Transverse colon (tissue), 4 donors: ENCODE measurements around the gene PDE2A. TPM values are rescaled to one million over a fixed set of nuclear protein-coding genes. Genes with fewer than 3 reads are reported as not detected.

ENCODE experiments used
- DNase-seq: peaks from one replicate; pipeline ENCODE4 v3.0.0-alpha.2; 2019
- H3K27ac ChIP-seq, 4 donors: fragments of 200-600 bp; sonication (generic); 2 replicates each; pipeline ENCODE4 v1.5.1; 2016 to 2018; ENCODE audit warnings: inconsistent platforms in 4 of 4
- H3K27me3 ChIP-seq: fragments of 200-600 bp; sonication (generic); 2 replicates; pipeline ENCODE4 v1.5.1; 2017; ENCODE audit warnings: inconsistent platforms
- H3K36me3 ChIP-seq, 4 donors: fragments of 200-600 bp; sonication (generic); 2 replicates each; pipeline ENCODE4 v1.5.1; 2017 to 2019; ENCODE audit warnings: inconsistent platforms in 4 of 4
- H3K4me1 ChIP-seq, 4 donors: fragments of 200-600 bp; sonication (generic); 2 replicates each; pipeline ENCODE4 v1.5.1; 2017 to 2020; ENCODE audit warnings: inconsistent platforms in 4 of 4
- H3K4me3 ChIP-seq, 4 donors: fragments of 200-600 bp; sonication (generic); 1 replicate in 1 of 4; 2 replicates in 3 of 4; pipeline versions ENCODE4 v1.5.1 to v1.6.1; 2017 to 2019; ENCODE audit warnings: inconsistent platforms in 4 of 4
- H3K9me3 ChIP-seq, 2 donors: fragments of 200-600 bp; sonication (generic); 2 replicates each; pipeline ENCODE4 v1.5.1; 2017 to 2019; ENCODE audit warnings: inconsistent platforms in 2 of 2
- CTCF ChIP-seq, 5 experiments: fragments of 200-600 bp in 3 of 5; fragments of 450-650 bp in 2 of 5; sonication (generic) in 3 of 5; IDR thresholded peaks; 1 replicate in 2 of 5; 2 replicates in 3 of 5; pipeline ENCODE4 v1.5.1; 2016 to 2017; ENCODE audit warnings: antibody characterized with exemption in 5 of 5, inconsistent platforms in 3 of 5, mild to moderate bottlenecking in 2 of 5, moderate library complexity in 1 of 5
- EP300 ChIP-seq: sonication (generic); formaldehyde crosslinking; IDR thresholded peaks from one replicate; pipeline ENCODE4 v1.6.1; 2017; ENCODE audit warnings: antibody characterized with exemption, low read depth
- POLR2A ChIP-seq: fragments of 450-650 bp; IDR thresholded peaks from one replicate; pipeline ENCODE4 v1.6.1; 2016; ENCODE audit warnings: antibody characterized with exemption, mild to moderate bottlenecking, moderate library complexity
- POLR2AphosphoS5 ChIP-seq, 3 donors: sonication (generic); formaldehyde crosslinking; IDR thresholded peaks; one replicate each; pipeline ENCODE4 v1.6.1; 2016; ENCODE audit warnings: antibody characterized with exemption in 3 of 3
- WGBS, 2 donors: methylation state at CpG; one replicate each; pipeline ENCODE4 v1.1.5; 2018; ENCODE audit warnings: low coverage in 1 of 2; 5-methylcytosine and 5-hydroxymethylcytosine counted together
- in situ Hi-C, 4 donors: fragments of 200-750 bp; cut with MboI; loops; one replicate each; pipeline versions ENCODE4 v1.15.0 to v1.15.1; 2017; ENCODE audit warnings: low sequenced_read_pairs in 3 of 4, low pct_ligation_motif_present in 1 of 4, low pct_unique_long_range_greater_than_20kb in 1 of 4
- intact Hi-C: fragments of 100-400 bp; cut with DNase I; formaldehyde crosslinking; loops from one replicate; pipeline ENCODE4 v1.15.1; 2023; ENCODE audit warnings: low total_unique reads
- total RNA-seq, 4 donors: library from RNA; depleted of rRNA; stranded (reverse); fragments of >200 nt; gene quantifications; one replicate each; pipeline ENCODE4 v1.1.0, GENCODE V29; 2016

PDE2A gene
- total RNA-seq, 4 donors from 2014 or later: 6.6 to 41.9 (median 17.1) TPM

GRCh38 chr11:72581067-72581466 is 93.2 kb downstream of the PDE2A start:
- DNase-seq: no peak
- no peaks in the 10 kb centered on the region for H3K36me3 ChIP-seq
- in situ Hi-C loops: loop anchor here in 2 of 4 donors (10.0 kb wide), 1 partner anchor 64 kb away; no protein-coding TSS in a partner anchor
- WGBS, 2 donors: 63% methylated on average over 5 of the region's 5 CpGs; no CpG with 5 or more reads in 1 of the 2 donors
- H3K4me1 ChIP-seq: peaks cover 0 to 14% (median 3%) of the 10 kb centered on the region in 4 donors
- H3K27ac ChIP-seq: no peak overlapping the region
- no peaks in the 10 kb centered on the region for H3K9me3 ChIP-seq
- intact Hi-C loops: no loop called here
- TF ChIP-seq EP300 (no peak), POLR2AphosphoS5 (IDR thresholded peaks at IDR 0.05) (no peak), POLR2A (no peak), CTCF (IDR thresholded peaks at IDR 0.05) (no peak)
- H3K4me3 ChIP-seq: no peak overlapping the region
- H3K27me3 ChIP-seq: peaks cover 25% of the 10 kb centered on the region

GRCh38 chr11:72580642-72580950 is 93.6 kb downstream of the PDE2A start:
- H3K4me3 ChIP-seq: no peak overlapping the region
- no peaks in the 10 kb centered on the region for H3K9me3 ChIP-seq
- in situ Hi-C loops: loop anchor here in 2 of 4 donors (10.0 kb wide), 1 partner anchor 64 kb away; no protein-coding TSS in a partner anchor
- intact Hi-C loops: no loop called here
- H3K27ac ChIP-seq: no peak overlapping the region
- H3K4me1 ChIP-seq: peaks cover 0 to 11% (median 3%) of the 10 kb centered on the region in 4 donors
- no peaks in the 10 kb centered on the region for H3K36me3 ChIP-seq
- WGBS, 2 donors: 63 to 90% methylated on average over 2 to 3 of the region's 3 CpGs
- H3K27me3 ChIP-seq: peaks cover 22% of the 10 kb centered on the region
- no peak for TF ChIP-seq POLR2AphosphoS5 (IDR thresholded peaks at IDR 0.05)
- no peak for TF ChIP-seq EP300
- no peak for TF ChIP-seq POLR2A
- TF ChIP-seq CTCF (IDR thresholded peaks at IDR 0.05): no peak
- no peak for DNase-seq

- H3K4me3 ChIP-seq: no peak overlapping the region
- 64 to 87% methylated on average over 4 to 10 of the region's 10 CpGs for WGBS, 2 donors
- H3K9me3 ChIP-seq: no peaks in the 10 kb centered on the region
- H3K36me3 ChIP-seq: no peaks in the 10 kb centered on the region
- peaks cover 17% of the 10 kb centered on the region for H3K27me3 ChIP-seq
- TF ChIP-seq POLR2A (no peak), EP300 (no peak), POLR2AphosphoS5 (IDR thresholded peaks at IDR 0.05) (no peak), CTCF (IDR thresholded peaks at IDR 0.05) (no peak)
- peak; percentile 4 for DNase-seq
- intact Hi-C loops (no loop called here), in situ Hi-C loops (loop anchor here (10.0 kb wide), 2 partner anchors 65 to 105 kb away; no protein-coding TSS in a partner anchor)
- peaks cover 0 to 8% (median 3%) of the 10 kb centered on the region in 4 donors for H3K4me1 ChIP-seq
- H3K27ac ChIP-seq: no peak overlapping the region
These were observed 94.2 kb downstream of the PDE2A start for GRCh38 chr11:72579816-72580641.

- Histone ChIP-seq H3K36me3 (no peaks in the 10 kb centered on the region), H3K27me3 (peaks cover 9% of the 10 kb centered on the region), H3K4me3 (no peak overlapping the region), H3K27ac (no peak overlapping the region), H3K4me1 (peaks cover 0 to 1% (median 0%) of the 10 kb centered on the region in 4 donors), H3K9me3 (no peaks in the 10 kb centered on the region)
- TF ChIP-seq POLR2AphosphoS5 (IDR thresholded peaks at IDR 0.05) (no peak), POLR2A (no peak)
- DNase-seq: peak; percentile 5
- in situ Hi-C loops (loop anchor here in 3 of 4 donors (10.0 kb wide), 1 partner anchor 104 kb away; no protein-coding TSS in a partner anchor), intact Hi-C loops (no loop called here)
- WGBS, 2 donors: 83% methylated on average over 12 of the region's 13 CpGs; no CpG with 5 or more reads in 1 of the 2 donors
These were observed 95.0 kb downstream of the PDE2A start for GRCh38 chr11:72578991-72579815.
